GM13976 (cell line): ENCODE measurements around the gene DNAJB8.

Source experiments
- DNase-seq: peaks from one replicate; pipeline ENCODE4 v3.0.0; 2012; ENCODE audit warnings: low spot score
- CTCF ChIP-seq: IDR thresholded peaks from 2 replicates; pipeline ENCODE4 v1.5.1; 2012; ENCODE audit warnings: borderline replicate concordance, mild to moderate bottlenecking; ENCODE audit not compliant: insufficient read depth; ENCODE audit errors: extremely low read depth, missing control alignments, control extremely low read depth
- in situ Hi-C: fragments of 300-500 bp; cut with MboI; formaldehyde crosslinking; loops from one replicate; pipeline ENCODE4 v1.12.0; 2022; ENCODE audit warnings: low sequenced_read_pairs, mixed read lengths, inconsistent platforms; ENCODE audit not compliant: unreplicated experiment

Gene DNAJB8

GRCh38 chr3:128427175-128427857 is 39.4 kb downstream of the DNAJB8 start:
- in situ Hi-C loops = loop anchor here (10.0 kb wide), 1 partner anchor 67 kb away; the partner anchor contains the start of gene GATA2
- no peak for TF ChIP-seq CTCF
- no peak for DNase-seq

DNA sequence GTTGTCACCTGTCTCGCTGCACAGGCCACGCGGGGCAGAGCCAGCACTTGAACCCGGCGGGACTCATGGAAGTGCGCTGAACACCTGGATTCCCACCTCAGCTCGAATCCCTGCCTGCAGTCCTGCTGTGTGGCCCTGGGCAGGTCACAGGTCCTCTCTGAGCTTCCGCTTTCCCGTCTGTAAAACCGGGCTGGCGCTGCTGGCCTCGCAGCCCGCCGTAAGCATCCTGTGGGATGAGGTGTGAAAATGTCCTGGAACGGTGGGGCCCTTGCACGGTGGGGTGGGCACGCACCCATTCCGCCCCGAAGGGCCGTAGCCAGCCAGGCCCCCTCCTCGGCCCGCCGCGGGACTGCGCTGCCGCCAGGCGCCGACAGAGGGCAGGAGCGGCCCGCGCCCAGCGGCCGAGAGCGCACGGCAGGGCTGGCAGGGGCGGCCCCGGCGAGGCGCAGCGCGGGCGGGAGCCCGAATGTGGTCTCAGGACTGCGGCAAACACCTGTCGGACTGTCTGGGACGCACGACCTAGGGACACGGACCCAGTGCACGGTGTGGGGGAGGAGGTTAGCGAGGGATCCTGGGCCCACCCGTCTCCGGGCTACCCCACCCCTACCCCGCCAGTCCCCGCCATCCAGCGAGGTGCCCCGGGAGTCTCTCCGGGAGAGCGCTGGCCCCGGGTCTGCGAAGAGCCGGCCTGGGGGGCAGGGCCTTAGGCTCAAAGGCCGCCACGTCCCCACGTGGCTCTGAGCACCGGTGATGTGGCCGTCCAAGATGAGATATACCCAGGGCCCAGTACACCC is 40.4 kb downstream of the DNAJB8 start:
- in situ Hi-C loops = loop anchor here (10.0 kb wide), 1 partner anchor 68 kb away; the partner anchor contains the start of gene GATA2

DNA sequence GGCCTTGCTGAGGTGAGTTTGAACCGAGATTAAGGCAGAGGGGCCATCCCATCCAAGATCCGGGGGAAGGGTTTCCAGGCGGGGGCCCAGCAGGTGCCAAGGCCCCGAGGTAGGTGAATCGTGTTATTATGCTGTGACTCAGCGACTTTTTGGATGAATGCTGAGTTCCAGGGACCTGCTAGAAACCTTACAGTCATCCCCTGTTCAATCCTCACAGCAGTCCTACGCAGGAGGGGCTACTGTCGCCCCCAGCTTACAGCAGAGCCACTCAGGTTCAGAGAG is 40.9 kb downstream of the DNAJB8 start:
- in situ Hi-C loops = loop anchor here (10.0 kb wide), 1 partner anchor 69 kb away; the partner anchor contains the start of gene GATA2
- no peak for DNase-seq
- TF ChIP-seq CTCF = no peak

More for the DNA sequence above, 40.4 kb downstream of the DNAJB8 start:
- DNase-seq = peak; percentile 96
- peak; percentile 99 for TF ChIP-seq CTCF

DNA sequence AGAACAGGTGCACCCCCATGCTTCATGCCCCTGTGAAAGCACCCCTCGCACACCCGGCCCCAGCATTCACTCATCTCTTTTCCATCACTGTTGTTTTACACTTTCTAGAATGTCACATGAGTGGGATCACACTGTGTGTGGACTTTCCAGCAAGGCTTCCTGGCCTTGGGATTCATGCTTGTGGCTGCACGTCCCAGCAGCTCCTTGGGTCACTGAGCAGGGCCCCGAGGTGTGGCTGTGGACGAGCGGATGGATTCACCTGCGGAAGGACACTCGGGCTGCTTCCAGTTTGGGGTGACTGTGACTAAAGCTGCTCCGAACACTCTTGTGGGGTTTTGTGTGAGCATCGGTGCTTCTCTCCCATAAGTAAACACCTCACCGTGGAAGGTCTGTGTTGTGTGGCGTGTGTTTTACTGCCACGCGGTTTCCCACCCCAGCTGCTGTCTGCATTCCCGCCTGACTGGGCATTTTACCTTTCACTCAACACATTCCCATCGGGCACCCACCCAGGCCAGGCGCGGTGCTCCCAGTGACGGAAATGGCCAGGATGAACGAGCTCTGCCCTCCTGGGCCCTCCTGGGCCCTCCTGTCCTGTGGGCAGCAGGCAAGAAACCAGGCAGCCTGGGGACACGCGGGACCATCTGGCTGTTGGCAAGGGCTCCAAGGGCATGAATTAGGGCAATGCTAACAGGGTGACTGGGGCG is 41.4 kb downstream of the DNAJB8 start:
- no peak for TF ChIP-seq CTCF
- in situ Hi-C loops = loop anchor here (10.0 kb wide), 1 partner anchor 70 kb away; the partner anchor contains the start of gene GATA2
- DNase-seq = no peak

DNA sequence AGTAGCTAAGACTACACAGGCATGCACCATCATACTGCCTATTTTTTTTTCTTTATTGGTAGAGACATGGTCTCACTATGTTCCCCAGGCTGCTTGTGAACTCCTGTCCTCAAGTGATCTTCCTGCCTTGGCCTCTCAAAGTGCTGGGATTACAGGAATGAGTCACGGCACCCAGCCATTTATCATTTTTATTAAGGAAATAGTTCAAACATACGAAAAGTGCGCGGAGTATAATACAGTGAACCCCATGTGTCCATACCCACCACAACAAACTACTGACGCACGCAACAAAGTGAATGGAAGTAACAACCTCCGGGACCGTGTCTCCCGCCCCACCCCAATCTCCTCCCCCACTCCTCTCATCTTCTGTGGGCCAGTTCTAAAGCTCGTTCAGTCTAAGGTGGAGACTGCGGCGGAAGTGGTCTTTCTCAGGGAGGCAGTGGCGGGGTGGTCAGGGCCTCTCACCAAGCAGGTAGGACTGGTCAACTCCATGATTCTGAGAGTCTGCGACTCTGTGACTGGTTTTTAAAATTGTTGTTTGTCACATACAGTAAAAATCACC is 42.1 kb downstream of the DNAJB8 start:
- in situ Hi-C loops = loop anchor here (10.0 kb wide), 1 partner anchor 70 kb away; the partner anchor contains the start of gene GATA2
- TF ChIP-seq CTCF = no peak

More for the DNA sequence above, 42.1 kb downstream of the DNAJB8 start:
- no peak for DNase-seq
